ENCODE measurements around the gene FLAD1. TPM values are rescaled to one million over a fixed set of nuclear protein-coding genes. Genes with fewer than 3 reads are reported as not detected.

Gene FLAD1
- total RNA-seq, 1 experiment from 2014 or later: 97.0 TPM

GRCh38 chr1:154992721-154993571, 9.8 kb downstream of the FLAD1 start:
- Histone ChIP-seq H3K27me3 (ENCODE audit: insufficient read depth, low read length) (no peaks in the 10 kb centered on the region), H4K8ac (replicated peaks; ENCODE audit: insufficient read length, low read depth, low read length) (no peak overlapping the region), H2BK120ac (ENCODE audit: low read depth, low read length, poor library complexity, severe bottlenecking) (no peak overlapping the region), H3K9ac (ENCODE audit: extremely low read depth, insufficient read length, low read length) (no peak overlapping the region), H3K56ac (ENCODE audit: insufficient read length, low read depth, low read length) (no peak overlapping the region), H3K9me3 (ENCODE audit: control insufficient read depth, low read depth, low read length) (no peaks in the 10 kb centered on the region), H2AK5ac (ENCODE audit: insufficient read length, low read length) (no peak overlapping the region), H3K4me1 (ENCODE audit: insufficient read depth, low read length) (no peaks in the 10 kb centered on the region; the same call in 1 of the 2 replicates), H3T11ph (ENCODE audit: low read length) (no peak overlapping the region), H3K79me2 (ENCODE audit: insufficient read depth, low read length) (no peaks in the 10 kb centered on the region), H4K91ac (ENCODE audit: insufficient read length, low read depth, low read length) (no peak overlapping the region), H2BK20ac (ENCODE audit: low read depth, low read length, poor library complexity, severe bottlenecking) (no peak overlapping the region), H2AFZ (ENCODE audit: low read length) (no peak overlapping the region), H3K23ac (ENCODE audit: insufficient read length, low read depth, low read length) (no peak overlapping the region), H2BK15ac (ENCODE audit: low read depth, low read length) (no peak overlapping the region), H3K4ac (ENCODE audit: low read depth, low read length) (no peak overlapping the region), H4K20me1 (ENCODE audit: control insufficient read depth, insufficient read depth, insufficient read length) (no peaks in the 10 kb centered on the region), H3K23me2 (ENCODE audit: insufficient read length, low read depth, low read length, poor library complexity, severe bottlenecking) (no peaks in the 10 kb centered on the region), H3K27ac (ENCODE audit: insufficient read length, low read depth, low read length) (no peak overlapping the region), H3K4me2 (ENCODE audit: insufficient read depth, insufficient read length, low read length) (no peak overlapping the region), H2BK5ac (ENCODE audit: insufficient read length, low read length) (no peak overlapping the region), H2BK12ac (ENCODE audit: insufficient read length, low read depth, low read length) (no peak overlapping the region), H4K5ac (ENCODE audit: insufficient read length, low read depth, low read length) (no peak overlapping the region), H3K79me1 (ENCODE audit: insufficient read depth, low read depth, low read length, poor library complexity, severe bottlenecking) (peaks cover 1% of the 10 kb centered on the region), H3K14ac (ENCODE audit: insufficient read depth, low read length) (no peak overlapping the region; the same call in 1 of the 2 replicates), H3K18ac (ENCODE audit: insufficient read length, low read depth, low read length) (no peak overlapping the region)
- TF ChIP-seq CTCF (conservative IDR thresholded peaks at IDR 0.05): peak; percentile 44; the same call in 2 of the 3 replicates
- no CpG with 5 or more reads among the region's 14 CpGs for WGBS (ENCODE audit: extremely low coverage, insufficient read length, low lambda C conversion rate)
- Mint-ChIP-seq H3K4me3 (no peak overlapping the region), H3K27me3 (ENCODE audit: low read depth) (peaks cover 3% of the 10 kb centered on the region), H3K27ac (peak overlapping the region; percentile 53 to 80 (median 65); a peak in 4 of 7 replicates), H3K9me3 (no peaks in the 10 kb centered on the region; a peak in 1 of 5 replicates), H3K4me1 (peaks cover 8 to 15% of the 10 kb centered on the region in 2 experiments; a peak in 3 of 4 replicates), H3K36me3 (ENCODE audit: insufficient read depth in 1 of 3, low read depth in 3 of 3) (peaks cover 24 to 36% (median 33%) of the 10 kb centered on the region in 3 experiments)
- DNase-seq: peak; percentile 62

Data from H9 (cell line).